ENCODE measurements around the gene ITK.
"Not testable (repeated sequence)": the region's sequence is repeated elsewhere in the genome, so short reads cannot be mapped to it uniquely, and the experiment has no call there.

GRCh38 chr5:157210652-157211051 is 30.0 kb downstream of the ITK start:
- TF ChIP-seq POLR2AphosphoS5 (IDR thresholded peaks at IDR 0.05); CTCF (IDR thresholded peaks at IDR 0.05); POLR2A (IDR thresholded peaks at IDR 0.05); EP300 (IDR thresholded peaks at IDR 0.05; ENCODE audit: low read depth): not testable (repeated sequence)

Data from transverse colon (tissue), 4 donors.